Mucosa of stomach (tissue), 1 donor: ENCODE measurements around the gene RPS26.
A peak's percentile ranks its signal among the peaks of the same experiment; 100 is the strongest.
"Not testable (repeated sequence)": the region's sequence is repeated elsewhere in the genome, so short reads cannot be mapped to it uniquely, and the experiment has no call there.

Experiments used
- H3K27me3 ChIP-seq: one replicate; pipeline ENCODE4 v1.7.0; 2013; ENCODE audit warnings: mild to moderate bottlenecking, low read length; ENCODE audit not compliant: control insufficient read depth, insufficient read depth
- H3K36me3 ChIP-seq: one replicate; pipeline ENCODE4 v1.7.0; 2013; ENCODE audit warnings: low read length; ENCODE audit not compliant: control insufficient read depth, insufficient read depth
- H3K4me1 ChIP-seq: one replicate; pipeline ENCODE4 v1.7.0; 2013; ENCODE audit warnings: mild to moderate bottlenecking, low read length; ENCODE audit not compliant: control insufficient read depth, insufficient read depth
- H3K4me3 ChIP-seq: one replicate; pipeline ENCODE4 v1.7.0; 2013; ENCODE audit warnings: low read length
- H3K9ac ChIP-seq: one replicate; pipeline ENCODE4 v1.7.0; 2013; ENCODE audit warnings: mild to moderate bottlenecking, low read length, moderate library complexity
- H3K9me3 ChIP-seq: one replicate; pipeline ENCODE4 v1.7.0; 2013; ENCODE audit warnings: mild to moderate bottlenecking, low read length, moderate library complexity; ENCODE audit not compliant: control insufficient read depth
- donor health status: Pancreatic carcinoma.

RPS26 gene

GRCh38 chr12:56059964-56060363 lies 18.2 kb downstream of the RPS26 start:
- not testable (repeated sequence) for H3K4me1 ChIP-seq, H3K9me3 ChIP-seq, H3K4me3 ChIP-seq, H3K9ac ChIP-seq, H3K27me3 ChIP-seq, H3K36me3 ChIP-seq

GRCh38 chr12:56061982-56062381 lies 20.3 kb downstream of the RPS26 start:
- Histone ChIP-seq H3K9me3 (no peaks in the 10 kb centered on the region), H3K36me3 (no peaks in the 10 kb centered on the region), H3K27me3 (no peaks in the 10 kb centered on the region), H3K4me3 (no peak overlapping the region), H3K4me1 (no peaks in the 10 kb centered on the region), H3K9ac (no peak overlapping the region)

GRCh38 chr12:56062996-56063395 lies 21.3 kb downstream of the RPS26 start:
- Histone ChIP-seq H3K36me3 (no peaks in the 10 kb centered on the region), H3K4me3 (no peak overlapping the region), H3K27me3 (no peaks in the 10 kb centered on the region), H3K9ac (no peak overlapping the region), H3K4me1 (no peaks in the 10 kb centered on the region), H3K9me3 (no peaks in the 10 kb centered on the region)

- no peaks in the 10 kb centered on the region for H3K27me3 ChIP-seq
- H3K4me1 ChIP-seq, result no peaks in the 10 kb centered on the region
- H3K4me3 ChIP-seq, result no peak overlapping the region
- H3K36me3 ChIP-seq, result no peaks in the 10 kb centered on the region
- no peak overlapping the region for H3K9ac ChIP-seq
- H3K9me3 ChIP-seq, result no peaks in the 10 kb centered on the region
Observed at GRCh38 chr12:56071648-56072047, 29.9 kb downstream of the RPS26 start.

GRCh38 chr12:56074396-56074795 lies 32.7 kb downstream of the RPS26 start:
- no peak overlapping the region for H3K4me3 ChIP-seq
- peaks cover 6% of the 10 kb centered on the region for H3K4me1 ChIP-seq
- no peak overlapping the region for H3K9ac ChIP-seq
- H3K36me3 ChIP-seq, result no peaks in the 10 kb centered on the region
- H3K27me3 ChIP-seq, result no peaks in the 10 kb centered on the region
- no peaks in the 10 kb centered on the region for H3K9me3 ChIP-seq

GRCh38 chr12:56077966-56078365 lies 36.2 kb downstream of the RPS26 start:
- not testable (repeated sequence) for H3K27me3 ChIP-seq, H3K36me3 ChIP-seq, H3K9me3 ChIP-seq, H3K9ac ChIP-seq, H3K4me3 ChIP-seq
- H3K4me1 ChIP-seq, result peaks cover 15% of the 10 kb centered on the region

- Histone ChIP-seq H3K27me3 (peaks cover 4% of the 10 kb centered on the region), H3K36me3 (peaks cover 8% of the 10 kb centered on the region), H3K4me3 (no peak overlapping the region), H3K9ac (peak overlapping the region; percentile 96), H3K9me3 (no peaks in the 10 kb centered on the region), H3K4me1 (peaks cover 19% of the 10 kb centered on the region)
Observed at GRCh38 chr12:56078427-56078826, 36.7 kb downstream of the RPS26 start.

- Histone ChIP-seq H3K4me3 (peak overlapping the region; percentile 95), H3K9me3 (no peaks in the 10 kb centered on the region), H3K27me3 (peaks cover 4% of the 10 kb centered on the region), H3K9ac (peak overlapping the region; percentile 96), H3K4me1 (peaks cover 25% of the 10 kb centered on the region), H3K36me3 (peaks cover 13% of the 10 kb centered on the region)
Observed at GRCh38 chr12:56078931-56079722, 37.4 kb downstream of the RPS26 start.

- no peaks in the 10 kb centered on the region for H3K9me3 ChIP-seq
- peaks cover 4% of the 10 kb centered on the region for H3K27me3 ChIP-seq
- peaks cover 28% of the 10 kb centered on the region for H3K4me1 ChIP-seq
- peak within 1 kb of the TSS; percentile 96 for H3K9ac ChIP-seq
- peaks cover 13% of the 10 kb centered on the region for H3K36me3 ChIP-seq
- peak within 1 kb of the TSS; percentile 95 for H3K4me3 ChIP-seq
Observed at GRCh38 chr12:56079723-56080555, 38.2 kb downstream of the RPS26 start, which contains the start of gene ERBB3. TSS of gene ERBB3 (plus strand) at chr12:56080165. CDS start at chr12:56080301, 136 bp downstream.

- H3K9me3 ChIP-seq, result no peaks in the 10 kb centered on the region
- peaks cover 30% of the 10 kb centered on the region for H3K4me1 ChIP-seq
Observed at GRCh38 chr12:56080556-56081138, 38.9 kb downstream of the RPS26 start.

GRCh38 chr12:56081393-56082347 lies 40.0 kb downstream of the RPS26 start:
- Histone ChIP-seq H3K4me1 (peaks cover 36% of the 10 kb centered on the region), H3K27me3 (peaks cover 4% of the 10 kb centered on the region), H3K9ac (peak overlapping the region; percentile 96), H3K36me3 (peaks cover 17% of the 10 kb centered on the region), H3K4me3 (peak overlapping the region; percentile 95), H3K9me3 (no peaks in the 10 kb centered on the region)

More at GRCh38 chr12:56080556-56081138, 38.9 kb downstream of the RPS26 start:
- Histone ChIP-seq H3K36me3 (peaks cover 13% of the 10 kb centered on the region), H3K9ac (peak overlapping the region; percentile 96), H3K27me3 (peaks cover 4% of the 10 kb centered on the region), H3K4me3 (peak overlapping the region; percentile 95)
